HCT116 (cell line): ENCODE measurements around the gene NOC2L. TPM values are rescaled to one million over a fixed set of nuclear protein-coding genes. Genes with fewer than 3 reads are reported as not detected.
A peak's percentile ranks its signal among the peaks of the same experiment; 100 is the strongest.

Experiments
- ATAC-seq: fragments of 200-7000 bp; cut with Tn5 transposase; 2 replicates; pipeline ENCODE4 v1.9.1; 2020; ENCODE audit warnings: mild to moderate bottlenecking, moderate library complexity
- BruUV-seq: library from RNA; stranded (reverse); fragments of 400-500 nt; replicated peaks from 2 replicates; lab custom pipeline; 2021; lab: Mats Ljungman, UMichigan
- CTCF ChIA-PET: fragments of 300-600 bp; sonication (Branson Sonifier 250); formaldehyde crosslinking; loops from one replicate; lab custom pipeline; 2021; ENCODE audit warnings: antibody characterized with exemption; lab: Charles Lee
- POLR2A ChIA-PET: fragments of 300-600, 350-600 bp; sonication (Branson Sonifier 250); formaldehyde crosslinking; loops from one replicate; lab custom pipeline; 2021; ENCODE audit warnings: antibody characterized with exemption; lab: Charles Lee
- RAD21 ChIA-PET, 2 experiments: fragments of 300-600 bp; sonication (Branson Sonifier 250); formaldehyde crosslinking; loops; one replicate each; lab custom pipeline; 2023; ENCODE audit warnings: low total read pairs in 2 of 2; ENCODE audit not compliant: uncharacterized antibody in 2 of 2, unreplicated experiment in 2 of 2, low non-redundant PET in 1 of 2; lab: Charles Lee
- DNase-seq: peaks from one replicate; pipeline ENCODE4 v3.0.0-alpha.2; 2010; ENCODE audit warnings: low read depth, low spot score
- H2AFZ ChIP-seq: fragments of 200-600 bp; shearing (Covaris generic), sonication (generic); 2 replicates; pipeline ENCODE4 v1.6.1; 2017; ENCODE audit warnings: low read depth, mixed run types, mixed read lengths, antibody characterized with exemption, low read length; ENCODE audit not compliant: poor library complexity, severe bottlenecking
- H3K27ac ChIP-seq: 2 replicates; pipeline ENCODE4 v1.5.1; 2012; ENCODE audit warnings: low read depth, low read length
- H3K27me3 ChIP-seq: fragments of 200-600 bp; sonication (generic); 2 replicates; pipeline ENCODE4 v1.6.1; 2016; ENCODE audit warnings: mixed run types, low read length, mixed read lengths; ENCODE audit not compliant: insufficient read depth
- H3K36me3 ChIP-seq, 2 experiments: fragments of 200-500 bp in 1 of 2; fragments of 200-600 bp in 1 of 2; sonication (Bioruptor generic) in 1 of 2; sonication (generic) in 1 of 2; 2 replicates each; pipeline versions ENCODE4 v1.5.1 to v1.6.1; 2014 to 2016; ENCODE audit warnings: low read length in 2 of 2, inconsistent platforms in 1 of 2, mixed read lengths in 1 of 2, mixed run types in 1 of 2; ENCODE audit not compliant: insufficient read depth in 2 of 2, control insufficient read depth in 1 of 2
- H3K4me1 ChIP-seq, 2 experiments: fragments of 200-600 bp in 1 of 2; sonication (generic) in 1 of 2; 2 replicates each; pipeline versions ENCODE4 v1.5.1 to v1.6.1; 2012 to 2017; ENCODE audit warnings: low read length in 2 of 2, inconsistent platforms in 1 of 2, mild to moderate bottlenecking in 1 of 2, mixed read lengths in 1 of 2, mixed run types in 1 of 2, moderate library complexity in 1 of 2; ENCODE audit not compliant: insufficient read depth in 2 of 2, control insufficient read depth in 1 of 2
- H3K4me2 ChIP-seq: fragments of 200-600 bp; sonication (generic); 2 replicates; pipeline ENCODE4 v1.6.1; 2017; ENCODE audit warnings: mixed run types, low read length, mixed read lengths
- H3K4me3 ChIP-seq, 2 experiments: fragments of 200-600 bp in 1 of 2; sonication (generic) in 1 of 2; replicated peaks in 1 of 2; 2 replicates each; pipeline ENCODE4 v1.5.1; 2011 to 2016; ENCODE audit warnings: low read length in 2 of 2, control low read depth in 1 of 2, low read depth in 1 of 2, mild to moderate bottlenecking in 1 of 2, mixed read lengths in 1 of 2, mixed run types in 1 of 2
- H3K79me2 ChIP-seq: fragments of 200-600 bp; sonication (generic); 2 replicates; pipeline ENCODE4 v1.6.1; 2017; ENCODE audit warnings: mild to moderate bottlenecking, mixed run types, low read length, moderate library complexity, mixed read lengths; ENCODE audit not compliant: insufficient read depth
- H3K9ac ChIP-seq: fragments of 200-600 bp; sonication (generic); 2 replicates; pipeline ENCODE4 v1.6.1; 2016; ENCODE audit warnings: low read length, mixed read lengths
- H3K9me2 ChIP-seq: fragments of 200-600 bp; sonication (generic), shearing (Covaris generic); 2 replicates; pipeline ENCODE4 v1.6.1; 2017; ENCODE audit warnings: mixed run types, mild to moderate bottlenecking, moderate library complexity; ENCODE audit not compliant: insufficient read depth
- H3K9me3 ChIP-seq, 2 experiments: fragments of 200-500 bp in 1 of 2; fragments of 200-600 bp in 1 of 2; sonication (Bioruptor generic) in 1 of 2; sonication (generic) in 1 of 2; 2 replicates each; pipeline ENCODE4 v1.6.1; 2014 to 2017; ENCODE audit warnings: low read length in 2 of 2, mixed read lengths in 2 of 2, inconsistent platforms in 1 of 2, low read depth in 1 of 2, mild to moderate bottlenecking in 1 of 2, mixed run types in 1 of 2, moderate library complexity in 1 of 2; ENCODE audit not compliant: control insufficient read depth in 1 of 2, insufficient read depth in 1 of 2
- H4K20me1 ChIP-seq: fragments of 200-600 bp; sonication (generic), shearing (Covaris generic); 2 replicates; pipeline ENCODE4 v1.6.1; 2017; ENCODE audit warnings: mixed run types, mild to moderate bottlenecking, moderate library complexity; ENCODE audit not compliant: insufficient read depth
- EGR1 ChIP-seq: IDR thresholded peaks from 2 replicates; pipeline ENCODE4 v1.6.1; 2012; ENCODE audit warnings: low read depth
- EZH2phosphoT487 ChIP-seq: fragments of 200-600 bp; IDR thresholded peaks from 2 replicates; pipeline ENCODE4 v1.6.1; 2018; ENCODE audit warnings: antibody characterized with exemption, borderline replicate concordance
- POLR2A ChIP-seq: IDR thresholded peaks from 2 replicates; pipeline ENCODE4 v1.7.0; 2011; ENCODE audit warnings: borderline replicate concordance; ENCODE audit not compliant: insufficient read depth, insufficient read length; ENCODE audit errors: extremely low read depth
- POLR2AphosphoS5 ChIP-seq: IDR thresholded peaks from 2 replicates; pipeline ENCODE4 v1.6.1; 2011; ENCODE audit warnings: mild to moderate bottlenecking, low read depth, low read length, moderate library complexity
- SIN3A ChIP-seq: IDR thresholded peaks from 2 replicates; pipeline ENCODE4 v1.6.1; 2012; ENCODE audit warnings: low read depth
- SRF ChIP-seq: IDR thresholded peaks from 2 replicates; pipeline ENCODE4 v1.6.1; 2012; ENCODE audit warnings: low read depth
- ZFX ChIP-seq: fragments of 450-650 bp; IDR thresholded peaks from 2 replicates; pipeline ENCODE4 v1.6.1; 2017
- intact Hi-C: fragments of 100-400 bp; cut with micrococcal nuclease; formaldehyde crosslinking; loops from 2 replicates; pipeline ENCODE4 v1.10.0; 2022
- total RNA-seq: library from RNA; stranded (reverse); gene quantifications from one replicate; pipeline ENCODE4 v1.2.1, GENCODE V29; 2021; ENCODE audit not compliant: unreplicated experiment
- TF ChIP-seq, protein P1 (sequence below): IDR thresholded peaks from 2 replicates; pipeline ENCODE4 v1.6.1; 2012
- TF ChIP-seq, protein P2 (sequence below): IDR thresholded peaks from 2 replicates; pipeline ENCODE4 v1.6.1; 2012

The NOC2L gene
- total RNA-seq, 1 experiment from 2014 or later: 260 TPM

DNA sequence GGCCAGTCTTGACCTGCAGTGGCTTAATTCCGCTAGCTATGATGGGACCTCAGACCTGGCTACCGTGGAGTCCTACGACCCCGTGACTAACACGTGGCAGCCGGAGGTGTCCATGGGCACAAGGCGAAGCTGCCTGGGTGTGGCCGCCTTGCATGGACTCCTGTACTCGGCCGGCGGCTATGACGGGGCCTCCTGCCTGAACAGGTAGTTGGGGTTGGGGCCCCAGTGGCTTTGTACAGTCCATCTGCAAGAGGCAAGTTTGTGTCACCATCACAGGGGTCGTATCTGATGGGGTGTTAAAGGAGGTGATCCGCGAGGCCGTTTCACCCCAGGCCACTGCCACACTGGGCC is 4.2 kb upstream of the NOC2L start:
- Histone ChIP-seq H3K4me3 (no peak overlapping the region), H3K27me3 (no peaks in the 10 kb centered on the region), H3K27ac (peak overlapping the region; percentile 18; the same call in 1 of the 2 replicates), H3K9me3 (no peaks in the 10 kb centered on the region), H3K4me1 (peaks cover 21 to 40% of the 10 kb centered on the region in 2 experiments), H3K9ac (no peak overlapping the region), H2AFZ (no peak overlapping the region), H3K9me2 (no peaks in the 10 kb centered on the region), H3K79me2 (peaks cover 34% of the 10 kb centered on the region), H4K20me1 (no peaks in the 10 kb centered on the region), H3K4me2 (no peak overlapping the region), H3K36me3 (peaks cover 11 to 19% of the 10 kb centered on the region in 2 experiments; a peak in 3 of 4 replicates)
- ChIA-PET RAD21 (no interaction called here), POLR2A (no interaction called here), CTCF (no interaction called here)
- BruUV-seq: no TSS peak
- ATAC-seq (no peak), DNase-seq (no peak)
- intact Hi-C loops: loop anchor here (5.0 kb wide), 1 partner anchor 61 kb away; no protein-coding TSS in a partner anchor
- TF ChIP-seq POLR2A (no peak), SRF (no peak), EZH2phosphoT487 (no peak), ZFX (no peak), POLR2AphosphoS5 (no peak), SIN3A (no peak)
- TF ChIP-seq, protein P1, sequence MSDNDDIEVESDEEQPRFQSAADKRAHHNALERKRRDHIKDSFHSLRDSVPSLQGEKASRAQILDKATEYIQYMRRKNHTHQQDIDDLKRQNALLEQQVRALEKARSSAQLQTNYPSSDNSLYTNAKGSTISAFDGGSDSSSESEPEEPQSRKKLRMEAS: no peak
- TF ChIP-seq, protein P2, sequence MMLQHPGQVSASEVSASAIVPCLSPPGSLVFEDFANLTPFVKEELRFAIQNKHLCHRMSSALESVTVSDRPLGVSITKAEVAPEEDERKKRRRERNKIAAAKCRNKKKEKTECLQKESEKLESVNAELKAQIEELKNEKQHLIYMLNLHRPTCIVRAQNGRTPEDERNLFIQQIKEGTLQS: no peak

DNA sequence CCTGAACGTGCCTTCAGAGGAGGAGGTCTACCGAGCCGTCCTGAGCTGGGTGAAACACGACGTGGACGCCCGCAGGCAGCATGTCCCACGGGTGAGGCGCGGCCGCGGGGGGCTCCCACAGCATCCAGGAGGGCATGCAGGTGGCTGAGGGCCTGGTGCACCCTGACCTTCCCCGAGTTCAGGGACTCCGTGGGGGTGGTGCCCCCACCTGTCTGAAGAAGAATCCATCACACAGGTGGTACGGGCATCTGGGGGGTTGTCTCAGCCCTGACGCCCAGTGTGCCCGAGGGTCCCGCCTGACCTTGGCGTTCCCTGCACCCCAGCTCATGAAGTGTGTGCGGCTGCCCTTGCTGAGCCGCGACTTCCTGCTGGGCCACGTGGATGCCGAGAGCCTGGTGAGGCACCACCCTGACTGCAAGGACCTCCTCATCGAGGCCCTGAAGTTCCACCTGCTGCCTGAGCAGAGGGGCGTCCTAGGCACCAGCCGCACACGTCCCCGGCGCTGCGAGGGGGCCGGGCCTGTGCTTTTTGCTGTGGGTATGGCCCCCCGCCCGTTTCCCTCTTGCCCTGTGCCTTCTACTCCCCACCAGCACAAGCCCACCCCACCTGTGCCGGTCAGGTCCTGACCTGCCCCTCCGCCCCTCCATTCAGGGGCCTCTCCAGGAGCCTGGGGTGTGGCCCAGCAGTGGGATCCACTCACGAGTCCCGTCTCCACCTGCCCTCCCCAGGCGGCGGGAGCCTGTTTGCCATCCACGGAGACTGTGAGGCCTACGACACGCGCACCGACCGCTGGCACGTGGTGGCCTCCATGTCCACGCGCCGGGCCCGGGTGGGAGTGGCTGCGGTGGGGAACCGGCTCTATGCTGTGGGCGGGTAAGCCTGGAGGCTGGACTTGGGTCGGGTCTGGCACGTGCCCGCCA is 3.6 kb upstream of the NOC2L start:
- BruUV-seq: TSS peak; percentile 36
- Histone ChIP-seq H3K27me3 (no peaks in the 10 kb centered on the region), H3K79me2 (peaks cover 40% of the 10 kb centered on the region), H3K9me3 (no peaks in the 10 kb centered on the region), H3K27ac (peak overlapping the region; percentile 18; the same call in 1 of the 2 replicates), H3K4me1 (peaks cover 20 to 38% of the 10 kb centered on the region in 2 experiments), H3K4me2 (0 out of 2 replicates have a peak overlapping the region, but pooled peaks have one; percentile 85), H4K20me1 (no peaks in the 10 kb centered on the region), H2AFZ (no peak overlapping the region), H3K9ac (no peak overlapping the region), H3K9me2 (no peaks in the 10 kb centered on the region), H3K36me3 (peaks cover 11 to 19% of the 10 kb centered on the region in 2 experiments; a peak in 3 of 4 replicates), H3K4me3 (no peak overlapping the region)
- CTCF ChIA-PET: no interaction called here
- no peak for TF ChIP-seq EGR1
- no peak for ATAC-seq
- intact Hi-C loops: loop anchor here (5.0 kb wide), 1 partner anchor 60 kb away; no protein-coding TSS in a partner anchor
- POLR2A ChIA-PET: no interaction called here
- RAD21 ChIA-PET: no interaction called here
- no peak for DNase-seq
